ENCODE data around the gene TMEM108. TPM values are rescaled to one million over a fixed set of nuclear protein-coding genes. Genes with fewer than 3 reads are reported as not detected.

The TMEM108 gene
- total and polyA plus RNA-seq, 2 experiments from 2014 or later, result 7.4 to 15.3 TPM

DNA sequence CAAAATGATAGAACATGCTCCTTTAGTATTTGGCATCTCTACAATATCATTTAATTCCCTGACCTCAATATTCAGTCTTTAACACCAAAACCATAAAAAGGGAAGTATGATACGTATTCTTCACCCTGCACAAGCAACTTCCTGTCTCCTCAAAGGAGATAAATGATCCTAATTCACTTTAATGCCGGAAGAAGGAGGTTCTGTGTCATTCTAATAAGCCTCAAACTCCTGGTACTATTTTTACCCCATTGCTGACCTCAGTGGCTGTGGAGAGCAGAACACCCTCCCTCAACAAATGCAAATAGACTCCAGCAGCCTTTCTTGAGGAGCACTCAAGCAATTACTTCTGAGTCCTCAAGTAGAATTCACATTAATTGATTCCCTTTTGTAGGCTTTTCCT, 173.3 kb downstream of the TMEM108 start:
- Mint-ChIP-seq H3K4me1 (peaks cover 54% of the 10 kb centered on the region), H3K4me3 (no peak overlapping the region), H3K27ac (peak overlapping the region; percentile 63), H3K27me3 (ENCODE audit: insufficient read depth, low read depth, poor library complexity) (peaks cover 4% of the 10 kb centered on the region), H3K36me3 (ENCODE audit: low read depth) (no peaks in the 10 kb centered on the region), H3K9me3 (no peaks in the 10 kb centered on the region; the same call in 2 of the 3 replicates)
- Histone ChIP-seq H3K4me3 (peak overlapping the region; percentile 23), H3K27ac (ENCODE audit: low read depth) (peak overlapping the region; percentile 97), H3K27me3 (ENCODE audit: insufficient read depth) (no peaks in the 10 kb centered on the region), H3K4me1 (ENCODE audit: insufficient read depth) (peaks cover 46% of the 10 kb centered on the region), H3K9me2 (ENCODE audit: insufficient read depth) (peaks cover 8% of the 10 kb centered on the region; the same call in 1 of the 2 replicates), H3K79me2 (replicated peaks; ENCODE audit: insufficient read depth) (no peaks in the 10 kb centered on the region; the same call in 1 of the 2 replicates), H3F3A (replicated peaks; ENCODE audit: low read depth) (peaks cover 6% of the 10 kb centered on the region; the same call in 1 of the 2 replicates), H2AFZ (no peak overlapping the region), H3K36me3 (ENCODE audit: insufficient read depth) (no peaks in the 10 kb centered on the region), H4K20me1 (replicated peaks; ENCODE audit: insufficient read depth) (no peaks in the 10 kb centered on the region), H3K4me2 (peak overlapping the region; percentile 66)
- peak; percentile 78 for DNase-seq (ENCODE audit: low spot score)
- ATAC-seq, result peak; percentile 90
- TF ChIP-seq NANOG (IDR thresholded peaks at IDR 0.05; ENCODE audit: borderline replicate concordance) (peak; percentile 68; the same call in 1 of the 2 replicates), ZNF114 (CRISPR knock-in tag; IDR thresholded peaks at IDR 0.05) (no peak), ZNF331 (CRISPR knock-in tag; IDR thresholded peaks at IDR 0.05; ENCODE audit: low read depth) (no peak), POLR2AphosphoS5 (IDR thresholded peaks at IDR 0.05; ENCODE audit: low read depth) (no peak), EZH2 (IDR thresholded peaks at IDR 0.05; ENCODE audit: low read depth, unreplicated experiment) (no peak), JUNB (IDR thresholded peaks at IDR 0.05; ENCODE audit: unreplicated experiment) (no peak), CREB1 (CRISPR knock-in tag; IDR thresholded peaks at IDR 0.05; ENCODE audit: low read depth) (no peak)
- TF ChIP-seq, protein P1, sequence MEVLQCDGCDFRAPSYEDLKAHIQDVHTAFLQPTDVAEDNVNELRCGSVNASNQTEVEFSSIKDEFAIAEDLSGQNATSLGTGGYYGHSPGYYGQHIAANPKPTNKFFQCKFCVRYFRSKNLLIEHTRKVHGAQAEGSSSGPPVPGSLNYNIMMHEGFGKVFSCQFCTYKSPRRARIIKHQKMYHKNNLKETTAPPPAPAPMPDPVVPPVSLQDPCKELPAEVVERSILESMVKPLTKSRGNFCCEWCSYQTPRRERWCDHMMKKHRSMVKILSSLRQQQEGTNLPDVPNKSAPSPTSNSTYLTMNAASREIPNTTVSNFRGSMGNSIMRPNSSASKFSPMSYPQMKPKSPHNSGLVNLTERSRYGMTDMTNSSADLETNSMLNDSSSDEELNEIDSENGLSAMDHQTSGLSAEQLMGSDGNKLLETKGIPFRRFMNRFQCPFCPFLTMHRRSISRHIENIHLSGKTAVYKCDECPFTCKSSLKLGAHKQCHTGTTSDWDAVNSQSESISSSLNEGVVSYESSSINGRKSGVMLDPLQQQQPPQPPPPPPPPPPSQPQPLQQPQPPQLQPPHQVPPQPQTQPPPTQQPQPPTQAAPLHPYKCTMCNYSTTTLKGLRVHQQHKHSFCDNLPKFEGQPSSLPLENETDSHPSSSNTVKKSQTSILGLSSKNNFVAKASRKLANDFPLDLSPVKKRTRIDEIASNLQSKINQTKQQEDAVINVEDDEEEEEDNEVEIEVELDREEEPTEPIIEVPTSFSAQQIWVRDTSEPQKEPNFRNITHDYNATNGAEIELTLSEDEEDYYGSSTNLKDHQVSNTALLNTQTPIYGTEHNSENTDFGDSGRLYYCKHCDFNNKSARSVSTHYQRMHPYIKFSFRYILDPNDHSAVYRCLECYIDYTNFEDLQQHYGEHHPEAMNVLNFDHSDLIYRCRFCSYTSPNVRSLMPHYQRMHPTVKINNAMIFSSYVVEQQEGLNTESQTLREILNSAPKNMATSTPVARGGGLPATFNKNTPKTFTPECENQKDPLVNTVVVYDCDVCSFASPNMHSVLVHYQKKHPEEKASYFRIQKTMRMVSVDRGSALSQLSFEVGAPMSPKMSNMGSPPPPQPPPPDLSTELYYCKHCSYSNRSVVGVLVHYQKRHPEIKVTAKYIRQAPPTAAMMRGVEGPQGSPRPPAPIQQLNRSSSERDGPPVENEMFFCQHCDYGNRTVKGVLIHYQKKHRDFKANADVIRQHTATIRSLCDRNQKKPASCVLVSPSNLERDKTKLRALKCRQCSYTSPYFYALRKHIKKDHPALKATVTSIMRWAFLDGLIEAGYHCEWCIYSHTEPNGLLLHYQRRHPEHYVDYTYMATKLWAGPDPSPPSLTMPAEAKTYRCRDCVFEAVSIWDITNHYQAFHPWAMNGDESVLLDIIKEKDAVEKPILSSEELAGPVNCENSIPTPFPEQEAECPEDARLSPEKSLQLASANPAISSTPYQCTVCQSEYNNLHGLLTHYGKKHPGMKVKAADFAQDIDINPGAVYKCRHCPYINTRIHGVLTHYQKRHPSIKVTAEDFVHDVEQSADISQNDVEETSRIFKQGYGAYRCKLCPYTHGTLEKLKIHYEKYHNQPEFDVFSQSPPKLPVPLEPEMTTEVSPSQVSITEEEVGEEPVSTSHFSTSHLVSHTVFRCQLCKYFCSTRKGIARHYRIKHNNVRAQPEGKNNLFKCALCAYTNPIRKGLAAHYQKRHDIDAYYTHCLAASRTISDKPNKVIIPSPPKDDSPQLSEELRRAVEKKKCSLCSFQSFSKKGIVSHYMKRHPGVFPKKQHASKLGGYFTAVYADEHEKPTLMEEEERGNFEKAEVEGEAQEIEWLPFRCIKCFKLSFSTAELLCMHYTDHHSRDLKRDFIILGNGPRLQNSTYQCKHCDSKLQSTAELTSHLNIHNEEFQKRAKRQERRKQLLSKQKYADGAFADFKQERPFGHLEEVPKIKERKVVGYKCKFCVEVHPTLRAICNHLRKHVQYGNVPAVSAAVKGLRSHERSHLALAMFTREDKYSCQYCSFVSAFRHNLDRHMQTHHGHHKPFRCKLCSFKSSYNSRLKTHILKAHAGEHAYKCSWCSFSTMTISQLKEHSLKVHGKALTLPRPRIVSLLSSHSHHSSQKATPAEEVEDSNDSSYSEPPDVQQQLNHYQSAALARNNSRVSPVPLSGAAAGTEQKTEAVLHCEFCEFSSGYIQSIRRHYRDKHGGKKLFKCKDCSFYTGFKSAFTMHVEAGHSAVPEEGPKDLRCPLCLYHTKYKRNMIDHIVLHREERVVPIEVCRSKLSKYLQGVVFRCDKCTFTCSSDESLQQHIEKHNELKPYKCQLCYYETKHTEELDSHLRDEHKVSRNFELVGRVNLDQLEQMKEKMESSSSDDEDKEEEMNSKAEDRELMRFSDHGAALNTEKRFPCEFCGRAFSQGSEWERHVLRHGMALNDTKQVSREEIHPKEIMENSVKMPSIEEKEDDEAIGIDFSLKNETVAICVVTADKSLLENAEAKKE (CRISPR knock-in tag; IDR thresholded peaks at IDR 0.05), result peak; percentile 54; the same call in 1 of the 2 replicates
- TF ChIP-seq, protein P2, sequence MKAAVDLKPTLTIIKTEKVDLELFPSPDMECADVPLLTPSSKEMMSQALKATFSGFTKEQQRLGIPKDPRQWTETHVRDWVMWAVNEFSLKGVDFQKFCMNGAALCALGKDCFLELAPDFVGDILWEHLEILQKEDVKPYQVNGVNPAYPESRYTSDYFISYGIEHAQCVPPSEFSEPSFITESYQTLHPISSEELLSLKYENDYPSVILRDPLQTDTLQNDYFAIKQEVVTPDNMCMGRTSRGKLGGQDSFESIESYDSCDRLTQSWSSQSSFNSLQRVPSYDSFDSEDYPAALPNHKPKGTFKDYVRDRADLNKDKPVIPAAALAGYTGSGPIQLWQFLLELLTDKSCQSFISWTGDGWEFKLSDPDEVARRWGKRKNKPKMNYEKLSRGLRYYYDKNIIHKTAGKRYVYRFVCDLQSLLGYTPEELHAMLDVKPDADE (IDR thresholded peaks at IDR 0.05), result peak; percentile 57
- TF ChIP-seq, protein P3, sequence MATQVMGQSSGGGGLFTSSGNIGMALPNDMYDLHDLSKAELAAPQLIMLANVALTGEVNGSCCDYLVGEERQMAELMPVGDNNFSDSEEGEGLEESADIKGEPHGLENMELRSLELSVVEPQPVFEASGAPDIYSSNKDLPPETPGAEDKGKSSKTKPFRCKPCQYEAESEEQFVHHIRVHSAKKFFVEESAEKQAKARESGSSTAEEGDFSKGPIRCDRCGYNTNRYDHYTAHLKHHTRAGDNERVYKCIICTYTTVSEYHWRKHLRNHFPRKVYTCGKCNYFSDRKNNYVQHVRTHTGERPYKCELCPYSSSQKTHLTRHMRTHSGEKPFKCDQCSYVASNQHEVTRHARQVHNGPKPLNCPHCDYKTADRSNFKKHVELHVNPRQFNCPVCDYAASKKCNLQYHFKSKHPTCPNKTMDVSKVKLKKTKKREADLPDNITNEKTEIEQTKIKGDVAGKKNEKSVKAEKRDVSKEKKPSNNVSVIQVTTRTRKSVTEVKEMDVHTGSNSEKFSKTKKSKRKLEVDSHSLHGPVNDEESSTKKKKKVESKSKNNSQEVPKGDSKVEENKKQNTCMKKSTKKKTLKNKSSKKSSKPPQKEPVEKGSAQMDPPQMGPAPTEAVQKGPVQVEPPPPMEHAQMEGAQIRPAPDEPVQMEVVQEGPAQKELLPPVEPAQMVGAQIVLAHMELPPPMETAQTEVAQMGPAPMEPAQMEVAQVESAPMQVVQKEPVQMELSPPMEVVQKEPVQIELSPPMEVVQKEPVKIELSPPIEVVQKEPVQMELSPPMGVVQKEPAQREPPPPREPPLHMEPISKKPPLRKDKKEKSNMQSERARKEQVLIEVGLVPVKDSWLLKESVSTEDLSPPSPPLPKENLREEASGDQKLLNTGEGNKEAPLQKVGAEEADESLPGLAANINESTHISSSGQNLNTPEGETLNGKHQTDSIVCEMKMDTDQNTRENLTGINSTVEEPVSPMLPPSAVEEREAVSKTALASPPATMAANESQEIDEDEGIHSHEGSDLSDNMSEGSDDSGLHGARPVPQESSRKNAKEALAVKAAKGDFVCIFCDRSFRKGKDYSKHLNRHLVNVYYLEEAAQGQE (IDR thresholded peaks at IDR 0.05; ENCODE audit: unreplicated experiment), result no peak
